HG02763 (cell line): ENCODE measurements around the gene BRME1.

Source experiments
- ATAC-seq: cut with Tn5 transposase; IDR thresholded peaks from one replicate; pipeline ENCODE4 v1.9.1; 2021; ENCODE audit warnings: mild to moderate bottlenecking, moderate library complexity; ENCODE audit not compliant: unreplicated experiment

The BRME1 gene

DNA sequence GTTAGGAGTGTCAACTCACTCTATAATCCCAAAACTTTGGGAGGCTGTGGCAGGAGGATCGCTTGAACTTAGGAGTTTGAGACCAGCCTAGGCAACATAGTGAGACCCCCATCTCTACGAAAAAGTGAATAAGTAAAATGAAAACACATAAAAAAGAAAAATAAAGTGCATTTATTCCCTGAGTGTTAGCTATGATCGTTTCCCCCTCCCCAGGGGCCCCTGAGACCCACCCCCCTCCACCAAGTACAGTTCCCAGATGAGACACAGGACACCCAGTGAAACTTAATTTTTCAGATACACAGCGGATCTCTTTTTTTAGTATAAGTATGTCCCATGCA, 57.6 kb downstream of the BRME1 start:
- no peak for ATAC-seq

DNA sequence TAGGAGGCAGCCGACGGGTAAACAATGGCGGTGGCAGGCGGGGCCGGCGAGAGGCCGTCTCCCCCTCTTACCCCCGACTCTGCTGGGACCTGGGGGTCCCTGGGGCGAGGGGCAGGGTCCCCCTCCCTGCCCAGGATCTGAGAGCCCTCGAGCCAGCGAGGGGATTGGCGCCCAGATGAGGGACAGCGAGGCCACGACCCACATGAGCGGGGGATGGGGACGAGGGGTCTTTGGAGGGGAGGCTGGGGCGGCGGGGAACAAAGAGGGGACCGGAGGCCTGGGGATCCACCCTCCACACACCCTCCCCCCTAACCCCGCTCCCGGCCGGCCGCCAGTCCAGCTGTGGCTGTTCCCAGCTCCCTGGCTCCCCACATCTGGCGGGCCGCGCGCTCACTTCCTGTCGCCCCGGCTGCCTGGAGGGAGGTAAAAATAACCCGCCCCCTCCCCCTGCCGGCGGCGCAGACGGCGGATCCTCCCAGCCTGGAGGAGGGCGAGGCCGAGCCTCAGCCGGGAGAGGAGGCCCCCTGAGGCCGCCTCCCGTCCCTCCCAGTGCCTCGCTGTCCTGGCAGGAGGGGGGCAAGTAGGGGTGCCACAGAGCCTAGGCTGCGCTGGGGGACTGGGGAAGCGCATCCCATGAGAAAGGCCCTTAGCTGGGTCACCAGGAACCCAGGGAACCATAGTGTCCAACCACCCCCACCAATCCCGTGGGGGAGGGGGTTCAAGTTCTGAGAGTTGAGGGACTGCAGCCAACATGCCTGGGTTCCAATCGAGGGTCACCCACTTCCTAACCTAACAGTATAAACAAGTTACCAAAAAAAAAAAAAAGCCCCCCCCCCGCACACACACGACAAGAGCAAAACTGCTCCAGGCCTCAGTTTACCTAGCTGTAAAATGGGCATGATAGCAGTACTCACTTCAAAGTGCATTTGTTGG, 58.2 kb downstream of the BRME1 start:
- peak; percentile 18 for ATAC-seq

DNA sequence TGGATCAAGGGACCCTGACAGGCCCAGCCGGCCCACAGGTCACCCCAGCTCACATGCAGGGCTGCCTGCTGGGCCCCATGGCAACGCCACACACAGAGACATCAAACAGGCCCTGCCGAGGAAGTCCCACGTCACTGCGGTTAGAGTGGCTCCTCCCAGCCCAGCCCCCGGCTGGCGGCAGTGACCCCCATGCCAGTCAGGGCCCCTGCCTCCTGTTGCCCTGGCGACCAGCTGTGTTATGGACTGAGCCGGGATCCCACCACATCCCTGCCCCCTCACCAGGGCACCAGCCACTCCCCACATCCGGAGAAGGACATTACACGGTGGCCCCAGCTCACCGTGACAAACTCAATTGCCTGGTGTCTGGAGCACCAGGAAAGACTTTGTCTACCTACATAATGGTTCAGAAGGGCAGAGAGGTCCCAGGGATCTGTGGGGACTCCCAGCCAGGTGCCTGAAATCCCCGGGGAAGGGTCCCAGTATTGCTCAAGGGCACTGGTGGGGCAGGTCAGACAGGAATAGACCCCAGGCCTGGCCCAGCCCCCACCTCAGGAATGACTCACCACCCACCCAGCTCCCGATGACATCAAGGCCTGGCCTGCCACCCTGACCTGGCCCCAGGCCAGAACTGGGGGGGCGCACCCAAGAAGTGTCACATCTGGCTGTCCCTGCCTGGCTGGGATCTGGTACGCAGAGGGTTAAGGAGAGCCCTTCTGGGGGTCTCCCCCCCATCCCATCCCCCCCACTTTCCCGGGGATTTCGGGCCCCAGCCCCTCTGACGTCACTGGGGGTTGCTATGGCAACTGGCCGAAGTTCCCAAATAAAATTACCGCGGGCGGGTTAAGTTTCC, 59.1 kb downstream of the BRME1 start:
- ATAC-seq, result peak; percentile 49

DNA sequence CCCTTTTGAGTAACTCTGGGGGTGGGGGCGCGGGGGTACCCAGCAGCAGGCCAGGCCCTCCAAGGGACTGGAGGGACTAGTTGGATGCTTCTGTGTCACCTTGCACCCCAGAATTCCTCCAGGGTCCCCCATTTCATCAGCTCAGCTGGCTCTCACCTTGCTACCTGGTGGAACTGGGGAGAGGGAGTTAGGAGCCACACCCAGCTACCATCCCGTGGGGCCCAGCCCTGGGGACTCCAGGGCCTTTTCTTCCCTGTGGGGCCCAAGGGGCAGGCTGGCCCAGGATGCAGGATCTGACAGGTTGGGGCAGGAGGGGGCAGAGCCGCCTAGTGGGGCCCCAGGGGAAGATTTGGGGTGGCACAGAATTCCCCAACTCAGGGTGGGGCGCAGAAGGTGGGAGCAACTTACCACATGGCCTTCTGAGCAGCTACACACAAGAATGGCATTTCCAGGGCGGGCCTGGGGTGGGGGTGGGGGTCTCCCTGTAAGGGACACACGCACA, 61.7 kb downstream of the BRME1 start:
- no peak for ATAC-seq

DNA sequence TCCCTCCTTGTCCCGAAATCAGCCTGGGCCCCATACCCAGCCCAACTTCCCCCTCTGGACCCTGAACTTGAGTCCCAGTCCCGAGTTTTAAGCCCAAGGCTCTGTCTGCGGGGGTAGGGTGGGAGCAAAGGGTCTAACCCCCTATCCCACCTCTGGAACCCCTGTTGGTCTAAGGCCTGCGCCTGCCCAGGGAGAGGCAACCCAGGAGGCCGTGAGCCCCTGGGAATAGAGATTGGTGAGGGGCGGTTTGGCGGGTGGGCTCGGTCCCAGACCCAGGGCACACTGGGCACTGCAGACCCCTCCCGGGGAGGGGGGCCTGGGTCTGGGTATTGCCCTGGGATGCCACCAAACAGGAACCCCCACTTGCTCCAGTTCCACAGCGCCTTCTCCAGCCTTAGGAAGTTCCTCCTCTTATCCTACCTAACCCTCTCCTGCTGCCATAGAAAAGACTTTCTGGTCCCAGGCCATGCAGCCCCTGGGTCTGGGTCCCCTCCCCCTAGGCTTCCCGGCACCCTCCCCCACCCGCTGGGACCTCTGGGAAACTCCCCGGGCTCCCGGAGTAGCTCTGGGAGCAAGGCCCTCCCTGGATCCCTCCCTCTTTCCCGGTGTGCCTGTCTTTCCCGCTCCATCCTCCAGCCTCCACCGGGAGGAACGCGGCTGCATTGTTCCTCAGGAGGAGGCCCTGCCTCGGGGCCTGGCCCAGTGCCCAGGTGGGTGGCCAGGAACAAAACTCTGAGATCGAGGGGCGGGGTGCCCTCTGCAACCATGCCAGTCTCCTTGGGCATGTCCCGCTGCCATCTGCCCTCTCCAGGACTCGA, 62.6 kb downstream of the BRME1 start:
- ATAC-seq, result no peak

DNA sequence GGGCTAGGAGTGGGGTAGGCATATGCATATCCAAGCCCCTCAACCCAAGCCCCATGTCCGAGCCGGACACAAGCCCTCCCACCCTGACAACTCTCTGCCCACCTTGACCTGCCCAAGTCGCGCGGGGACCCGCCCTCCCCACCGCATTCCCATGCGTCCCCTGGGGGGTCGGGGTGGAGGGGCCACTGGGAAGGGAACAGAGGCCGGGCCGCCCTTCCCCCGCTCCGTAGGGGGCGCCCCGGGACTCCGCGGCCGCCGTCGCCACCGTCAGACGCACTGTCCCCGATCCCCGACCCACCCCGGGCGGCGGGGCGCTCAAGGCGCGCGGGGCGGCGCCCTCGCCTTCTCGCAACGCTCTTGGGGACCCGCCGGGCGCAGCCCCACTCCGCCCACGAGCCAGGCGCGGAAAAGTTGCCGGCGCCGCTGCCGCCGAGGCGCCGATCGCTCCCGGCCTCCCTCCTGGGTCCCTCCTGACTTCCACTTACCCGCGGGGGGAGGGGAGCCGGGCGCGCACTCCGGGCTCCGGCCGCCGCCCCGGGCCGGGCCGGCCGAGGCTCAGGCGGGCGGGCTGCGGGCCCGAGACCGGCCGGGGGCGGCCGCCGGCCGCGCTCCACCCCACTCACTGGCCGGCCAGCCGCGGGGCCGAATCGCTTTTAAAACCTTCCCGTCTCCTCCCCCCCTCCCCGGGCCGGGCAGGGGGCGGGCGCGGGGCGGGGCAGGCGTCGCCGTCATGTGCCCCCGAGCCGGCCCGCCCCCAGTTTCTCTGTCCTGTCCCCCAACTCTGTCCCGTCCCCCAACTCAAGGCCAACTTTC, 63.4 kb downstream of the BRME1 start:
- ATAC-seq, result no peak

DNA sequence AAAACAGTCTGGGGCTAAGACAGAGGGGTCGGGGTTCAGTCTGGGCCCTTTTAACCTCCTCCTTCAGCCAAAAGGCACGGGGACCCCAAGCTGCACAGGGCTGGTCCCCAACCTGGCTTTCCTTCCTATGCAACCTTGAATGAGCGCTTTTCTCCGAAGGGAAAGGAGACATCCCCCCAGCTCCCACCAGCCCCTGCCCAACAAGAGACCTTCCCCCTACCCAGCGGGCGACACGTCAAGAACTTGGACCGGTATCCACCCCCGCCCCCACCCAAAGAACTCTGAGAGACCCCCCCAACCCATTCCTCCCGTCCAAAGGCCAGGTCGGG, 64.0 kb downstream of the BRME1 start:
- no peak for ATAC-seq

DNA sequence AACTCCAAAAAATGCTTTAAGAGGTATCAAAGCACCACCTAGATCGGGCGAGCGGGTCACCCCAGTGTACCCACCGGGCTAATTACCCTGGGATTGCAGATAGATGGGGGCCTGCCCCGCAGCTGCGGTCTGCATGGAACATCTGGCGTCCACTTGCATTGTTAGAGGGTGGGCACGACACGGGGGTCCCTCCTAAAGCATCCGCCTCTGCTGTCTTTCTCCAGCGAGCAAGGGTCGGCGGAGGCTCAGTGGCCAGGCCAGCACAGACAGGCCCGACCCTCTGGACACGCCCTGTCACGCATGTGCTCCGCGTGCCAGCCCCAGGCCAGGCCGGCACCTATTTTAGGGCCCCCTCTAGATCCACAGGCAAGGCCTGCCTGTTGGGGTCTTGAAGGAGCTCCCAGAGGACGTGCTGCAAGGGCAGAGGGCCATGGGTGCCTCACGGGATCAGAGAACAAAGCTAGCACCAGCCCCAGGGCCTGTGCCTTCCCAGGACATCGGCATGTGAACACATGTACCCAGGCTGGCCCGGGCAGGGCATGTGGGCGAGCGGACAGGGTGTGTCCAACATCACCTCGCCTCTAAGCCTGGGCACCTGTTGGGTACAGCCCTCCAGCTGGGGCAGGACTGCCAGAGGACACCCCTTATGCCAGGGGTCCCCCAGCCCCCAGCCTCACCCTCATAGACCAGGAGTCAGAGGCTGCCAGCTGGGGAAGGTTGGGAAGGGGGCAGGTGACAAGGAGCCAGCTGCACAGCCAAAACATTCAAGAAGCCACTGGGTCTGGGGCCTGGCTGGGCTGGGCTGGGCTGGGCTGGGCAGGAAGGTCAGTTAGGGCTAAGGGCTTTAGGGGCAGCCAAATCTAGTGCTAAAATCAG, 64.6 kb downstream of the BRME1 start:
- ATAC-seq, result no peak

DNA sequence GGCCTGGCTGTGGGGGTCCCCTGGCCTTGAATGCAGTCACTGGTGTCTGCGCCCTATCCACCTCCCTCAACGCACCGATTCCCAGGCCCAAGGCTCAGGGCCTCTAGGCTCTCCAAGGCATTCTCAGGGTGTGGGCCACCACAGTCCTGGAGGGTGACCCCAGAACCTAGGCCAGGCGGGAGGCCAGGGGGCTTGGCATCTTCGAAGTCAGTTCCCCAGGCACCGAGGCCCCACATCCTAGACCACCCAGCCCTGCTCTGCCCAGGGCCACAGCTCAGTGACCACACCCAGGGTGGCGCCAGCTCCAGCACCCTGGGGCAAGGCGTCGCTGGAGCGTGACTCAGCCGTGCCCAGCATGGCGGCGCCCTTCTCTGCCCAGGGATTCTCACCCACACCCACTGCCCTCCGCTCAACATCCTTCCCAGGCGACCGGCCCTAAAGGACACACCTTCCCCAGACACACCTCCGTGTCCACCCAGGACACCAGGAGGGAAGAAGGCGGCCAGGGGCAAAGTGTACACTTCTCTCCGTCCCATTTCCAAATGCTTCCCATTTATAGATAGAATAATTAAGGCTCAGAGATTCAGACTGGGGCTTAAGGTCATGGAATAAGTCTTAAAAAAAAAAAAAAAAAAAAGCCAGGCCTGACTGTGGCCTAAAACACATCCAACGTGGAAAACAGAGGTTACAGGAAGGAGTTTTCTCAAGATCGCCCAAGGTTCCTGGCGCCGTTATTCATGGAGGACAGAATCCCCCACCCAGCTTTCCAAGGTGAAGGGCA, 65.4 kb downstream of the BRME1 start:
- no peak for ATAC-seq

DNA sequence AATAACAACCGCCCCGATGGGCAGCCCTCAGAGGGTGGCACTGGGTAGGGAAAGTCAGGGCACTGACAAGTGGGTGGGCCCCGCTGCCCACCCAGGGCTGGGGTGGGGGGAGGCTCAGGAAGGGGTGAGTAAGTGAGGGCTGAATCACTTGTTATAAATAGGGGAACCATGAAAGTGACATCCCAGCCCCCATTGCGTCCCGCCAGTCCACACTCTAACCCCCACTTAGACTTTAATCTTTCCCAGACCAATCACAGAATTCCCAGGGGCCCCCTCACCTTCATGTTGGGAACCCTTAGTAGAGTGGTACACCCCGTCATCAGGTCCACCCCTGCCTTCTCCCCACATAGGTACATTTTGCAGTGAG, 66.0 kb downstream of the BRME1 start:
- no peak for ATAC-seq

DNA sequence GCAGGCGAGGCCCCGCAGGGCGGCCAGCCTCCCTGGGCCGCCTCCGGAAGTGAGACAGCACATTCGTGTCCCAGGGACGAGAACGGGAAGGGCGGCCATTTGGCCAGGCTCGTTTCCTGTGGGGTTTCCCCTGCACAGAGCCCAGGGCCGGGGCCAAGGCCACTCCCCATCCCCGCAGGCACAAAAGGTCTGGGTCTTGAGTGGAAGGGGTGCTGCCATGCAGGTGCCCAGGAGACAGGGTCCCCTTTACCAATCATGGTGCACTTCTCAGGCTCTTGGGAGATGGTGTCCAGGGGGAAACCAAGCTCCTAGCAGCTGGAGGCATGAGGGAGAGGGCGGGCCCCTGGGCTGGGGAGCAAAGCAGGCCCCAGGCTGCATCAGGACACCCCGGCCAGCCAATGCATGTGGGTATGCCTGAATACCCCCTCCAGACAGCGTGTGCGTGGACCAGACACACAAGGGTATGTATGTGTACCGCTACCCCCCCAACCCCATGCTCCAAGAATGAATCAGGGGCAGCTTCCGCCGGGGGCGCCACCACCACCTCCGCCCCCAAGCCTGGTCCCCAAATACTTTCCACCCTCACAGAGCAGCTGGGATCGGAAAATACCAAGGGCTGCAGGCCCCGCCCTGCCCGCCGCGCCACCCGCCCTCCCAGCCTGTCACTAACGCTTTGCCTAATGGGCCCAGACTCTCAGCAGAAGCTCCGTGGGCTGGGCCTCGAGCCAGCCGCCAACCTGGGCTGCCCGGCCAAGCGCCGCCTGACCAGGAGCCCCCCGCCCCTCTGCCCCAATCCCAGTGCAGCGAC, 66.6 kb downstream of the BRME1 start:
- peak; percentile 31 for ATAC-seq

DNA sequence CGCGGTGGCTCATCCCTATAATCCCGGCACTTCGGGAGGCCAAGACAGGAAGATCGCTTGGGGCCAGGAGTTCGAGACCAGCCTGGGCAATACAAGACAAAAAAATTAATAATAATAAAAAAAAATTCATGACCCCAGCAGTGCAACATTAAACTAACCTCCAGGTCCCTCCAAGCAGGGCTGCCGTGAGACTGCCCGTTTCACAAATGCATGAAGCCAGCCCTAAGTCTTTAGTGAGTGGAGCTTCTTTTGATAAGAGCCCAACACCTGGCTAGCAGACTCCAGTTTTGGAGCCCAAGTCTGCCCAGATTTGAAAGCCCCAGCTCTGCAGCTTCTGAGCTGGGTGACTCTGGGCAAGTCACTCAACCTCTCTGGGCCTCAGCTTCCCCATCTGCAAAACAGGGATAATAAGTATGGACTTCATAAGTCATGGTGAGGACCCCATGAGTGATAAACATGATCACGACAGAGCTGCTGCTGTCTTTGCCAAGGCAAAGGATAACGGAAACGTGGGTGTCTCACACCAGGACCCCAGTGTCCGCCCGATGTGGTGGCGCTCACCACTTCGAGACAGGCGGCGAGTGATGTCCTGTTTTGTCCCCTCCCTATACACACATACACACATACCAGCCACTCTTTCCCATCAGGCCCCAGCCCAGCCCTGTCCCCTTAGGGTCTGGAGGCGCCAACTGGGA, 67.3 kb downstream of the BRME1 start:
- no peak for ATAC-seq

DNA sequence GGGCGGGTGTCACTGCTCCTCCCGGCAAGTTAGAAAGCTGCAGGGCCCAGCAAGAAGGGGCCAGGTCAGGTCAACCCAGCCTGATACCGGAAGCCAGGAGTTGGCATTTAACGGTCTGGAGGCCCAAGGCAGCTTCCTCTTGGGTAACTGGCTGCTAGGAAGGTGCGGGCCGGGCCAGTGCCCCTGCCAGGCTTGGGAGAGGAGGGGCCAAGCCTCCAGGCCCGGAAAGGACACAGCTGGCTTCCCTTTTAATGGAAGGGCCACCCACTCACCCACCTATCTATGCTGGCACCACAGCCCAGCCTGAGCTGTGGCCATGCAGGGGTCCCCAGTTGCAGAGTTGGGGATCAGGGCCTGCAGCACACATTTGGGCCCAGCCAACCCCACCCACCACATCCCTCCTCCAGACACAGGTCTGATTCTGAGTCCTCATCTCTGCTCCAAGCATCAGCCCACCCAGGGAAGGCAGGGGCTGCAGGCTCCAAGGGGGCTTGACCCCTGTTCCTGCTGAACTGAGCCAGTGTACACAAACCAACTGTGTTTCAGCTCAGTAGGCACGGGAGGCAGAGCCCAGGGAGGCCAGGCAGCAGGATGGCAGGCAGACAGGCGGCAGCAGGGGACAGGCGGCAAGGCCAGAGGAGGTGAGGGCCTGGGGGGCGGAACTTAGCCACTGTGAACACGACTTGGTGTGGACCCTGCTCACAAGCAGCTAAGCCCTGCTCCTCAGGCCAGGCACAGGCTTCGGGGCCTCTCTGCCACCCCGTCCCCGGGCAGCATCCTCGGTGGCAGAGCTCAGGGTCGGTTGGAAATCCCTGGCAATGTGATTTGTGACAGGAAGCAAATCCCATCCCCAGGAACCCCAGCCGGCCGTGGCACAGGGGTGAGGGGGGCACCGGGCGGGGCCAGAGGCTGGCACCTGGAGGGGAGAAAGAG, 69.9 kb downstream of the BRME1 start:
- no peak for ATAC-seq

DNA sequence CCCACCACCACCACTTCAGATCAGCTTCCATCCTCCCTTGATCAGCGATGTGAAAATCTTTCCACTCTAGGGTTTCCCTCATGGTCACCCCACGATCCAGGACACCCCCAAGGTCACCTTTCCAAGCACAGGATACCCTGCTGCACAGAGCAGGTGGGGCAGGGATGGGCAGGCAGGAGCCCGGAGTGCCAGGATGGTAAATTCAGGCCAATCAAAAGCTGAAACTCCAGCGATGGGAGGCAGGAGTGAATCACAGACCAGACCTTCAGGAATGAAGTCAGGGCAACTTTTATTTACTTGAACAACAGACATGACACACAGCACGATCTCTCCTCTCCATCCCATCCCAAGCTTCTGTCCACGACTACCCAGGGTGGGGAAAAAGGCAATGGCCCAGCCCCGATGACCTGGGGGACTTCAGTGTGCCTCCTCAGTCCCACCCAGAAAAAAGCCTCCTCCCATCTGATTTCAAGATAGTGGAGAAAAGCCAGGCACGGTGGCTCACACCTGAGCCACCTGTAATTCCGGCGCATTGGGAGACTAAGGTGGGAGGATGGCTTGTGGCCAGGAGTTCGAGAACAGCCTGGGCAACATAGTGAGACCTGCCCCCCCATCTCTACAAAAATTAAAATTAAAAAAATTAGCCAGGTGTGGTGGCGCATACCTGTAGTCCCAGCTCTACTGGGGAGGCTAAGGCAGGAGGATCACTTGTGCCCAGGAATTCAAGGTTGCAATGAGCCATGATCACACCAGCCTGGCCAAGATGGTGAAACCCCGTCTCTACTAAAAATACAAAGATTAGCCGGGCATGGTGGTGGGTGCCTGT, 71.5 kb downstream of the BRME1 start:
- no peak for ATAC-seq
